NT2/D1 (cell line): ENCODE data around the gene SYNPO.

Experiments
- SUZ12 ChIP-seq: IDR thresholded peaks from 2 replicates; pipeline ENCODE4 v1.6.1; 2011; ENCODE audit not compliant: insufficient read length, insufficient read depth; ENCODE audit errors: extremely low read depth
- ZNF274 ChIP-seq: IDR thresholded peaks from 2 replicates; pipeline ENCODE4 v1.6.1; 2011; ENCODE audit warnings: mild to moderate bottlenecking, low read depth, low read length

- TF ChIP-seq ZNF274 (no peak), SUZ12 (no peak)
These were observed 7.9 kb upstream of the SYNPO start for GRCh38 chr5:150632305-150633160.
